Mesenchymal stem cell (in vitro differentiated cells and primary cell): ENCODE measurements around the gene NDUFA13.

ENCODE experiments used
- DNase-seq: peaks from one replicate; pipeline ENCODE4 v3.0.0-alpha.2; 2013
- H2AFZ ChIP-seq: one replicate; pipeline ENCODE4 v1.6.1; 2013; ENCODE audit warnings: low read depth, mild to moderate bottlenecking, control low read depth, inconsistent platforms, low read length, moderate library complexity
- H2AK5ac ChIP-seq: 2 replicates; pipeline ENCODE4 v1.6.1; 2013; ENCODE audit warnings: low read length, moderate library complexity, mild to moderate bottlenecking, inconsistent platforms; ENCODE audit not compliant: severe bottlenecking
- H2BK120ac ChIP-seq: one replicate; pipeline ENCODE4 v1.6.1; 2013; ENCODE audit warnings: low read depth, mild to moderate bottlenecking, inconsistent platforms, low read length, moderate library complexity
- H2BK12ac ChIP-seq, 2 experiments: one replicate each; pipeline ENCODE4 v1.6.1; 2013; ENCODE audit warnings: inconsistent platforms in 2 of 2, low read length in 2 of 2, mild to moderate bottlenecking in 2 of 2, moderate library complexity in 2 of 2, control low read depth in 1 of 2
- H2BK15ac ChIP-seq: one replicate; pipeline ENCODE4 v1.6.1; 2013; ENCODE audit warnings: mild to moderate bottlenecking, low read depth, inconsistent platforms; ENCODE audit not compliant: poor library complexity, severe bottlenecking
- H2BK5ac ChIP-seq: 2 replicates; pipeline ENCODE4 v1.6.1; 2013; ENCODE audit warnings: low read depth, mild to moderate bottlenecking, low read length, control low read depth, inconsistent platforms; ENCODE audit not compliant: poor library complexity, severe bottlenecking
- H3K14ac ChIP-seq, 2 experiments: one replicate each; pipeline ENCODE4 v1.6.1; 2013; ENCODE audit warnings: inconsistent platforms in 2 of 2, low read length in 2 of 2, control low read depth in 1 of 2, mild to moderate bottlenecking in 1 of 2, moderate library complexity in 1 of 2
- H3K18ac ChIP-seq, 2 experiments: one replicate each; pipeline ENCODE4 v1.6.1; 2013; ENCODE audit warnings: inconsistent platforms in 2 of 2, low read length in 2 of 2, control low read depth in 1 of 2, low read depth in 1 of 2, mild to moderate bottlenecking in 1 of 2
- H3K23ac ChIP-seq, 2 experiments: one replicate each; pipeline ENCODE4 v1.6.1; 2013; ENCODE audit warnings: inconsistent platforms in 2 of 2, low read length in 2 of 2, mild to moderate bottlenecking in 2 of 2, moderate library complexity in 2 of 2, control low read depth in 1 of 2
- H3K27ac ChIP-seq: 2 replicates; pipeline ENCODE4 v1.5.1; 2013; ENCODE audit warnings: mild to moderate bottlenecking, moderate library complexity, low read length, control low read depth, inconsistent platforms; ENCODE audit not compliant: poor library complexity, severe bottlenecking
- H3K27me3 ChIP-seq, 2 experiments: 2 replicates each; pipeline versions ENCODE4 v1.6.1 to v1.7.0; 2013; ENCODE audit warnings: low read length in 2 of 2, mild to moderate bottlenecking in 2 of 2, moderate library complexity in 2 of 2, control low read depth in 1 of 2, inconsistent platforms in 1 of 2; ENCODE audit not compliant: control insufficient read depth in 1 of 2, insufficient read depth in 1 of 2
- H3K36me3 ChIP-seq, 2 experiments: 2 replicates each; pipeline versions ENCODE4 v1.6.1 to v1.7.0; 2013; ENCODE audit warnings: low read length in 2 of 2, control low read depth in 1 of 2, inconsistent platforms in 1 of 2, low read depth in 1 of 2, mild to moderate bottlenecking in 1 of 2; ENCODE audit not compliant: insufficient read depth in 2 of 2, control insufficient read depth in 1 of 2
- H3K4ac ChIP-seq, 2 experiments: one replicate each; pipeline ENCODE4 v1.6.1; 2013; ENCODE audit warnings: inconsistent platforms in 2 of 2, low read length in 2 of 2, mild to moderate bottlenecking in 2 of 2, moderate library complexity in 2 of 2, control low read depth in 1 of 2, low read depth in 1 of 2
- H3K4me1 ChIP-seq: 2 replicates; pipeline ENCODE4 v1.6.1; 2013; ENCODE audit warnings: low read depth, low read length, control low read depth; ENCODE audit not compliant: control insufficient read depth, insufficient read depth
- H3K4me2 ChIP-seq: 2 replicates; pipeline ENCODE4 v1.6.1; 2013; ENCODE audit warnings: low read length, mild to moderate bottlenecking, inconsistent platforms; ENCODE audit not compliant: poor library complexity, severe bottlenecking
- H3K4me3 ChIP-seq, 2 experiments: 2 replicates each; pipeline versions ENCODE4 v1.5.1 to v1.7.0; 2013; ENCODE audit warnings: low read length in 2 of 2, mild to moderate bottlenecking in 2 of 2, control low read depth in 1 of 2, low read depth in 1 of 2; ENCODE audit not compliant: insufficient read depth in 1 of 2
- H3K79me1 ChIP-seq: replicated peaks from 2 replicates; pipeline ENCODE4 v1.6.1; 2013; ENCODE audit warnings: mild to moderate bottlenecking, control low read depth, low read length, inconsistent platforms; ENCODE audit not compliant: poor library complexity, severe bottlenecking
- H3K9ac ChIP-seq: 2 replicates; pipeline ENCODE4 v1.7.0; 2013; ENCODE audit warnings: mild to moderate bottlenecking, low read length, moderate library complexity
- H3K9me3 ChIP-seq: 2 replicates; pipeline ENCODE4 v1.7.0; 2013; ENCODE audit warnings: mild to moderate bottlenecking, low read length; ENCODE audit not compliant: control insufficient read depth
- H4K8ac ChIP-seq: one replicate; pipeline ENCODE4 v1.6.1; 2013; ENCODE audit warnings: inconsistent platforms, mild to moderate bottlenecking, low read length, moderate library complexity
- H4K91ac ChIP-seq: one replicate; pipeline ENCODE4 v1.6.1; 2013; ENCODE audit warnings: mild to moderate bottlenecking, low read length, inconsistent platforms
- WGBS: methylation state at CpG from one replicate; pipeline ENCODE4 v1.1.7; 2013; ENCODE audit warnings: mixed read lengths; 5-methylcytosine and 5-hydroxymethylcytosine counted together

Gene NDUFA13

GRCh38 chr19:19507354-19507753, 8.7 kb upstream of the NDUFA13 start:
- Histone ChIP-seq H3K79me1 (peaks cover 25% of the 10 kb centered on the region), H3K36me3 (peaks cover 60 to 64% of the 10 kb centered on the region in 2 experiments), H3K4me2 (no peak overlapping the region), H3K9me3 (no peaks in the 10 kb centered on the region), H2AFZ (no peak overlapping the region), H4K91ac (no peak overlapping the region), H3K4ac (no peak overlapping the region), H3K23ac (no peak overlapping the region), H4K8ac (no peak overlapping the region), H3K27ac (no peak overlapping the region), H2BK15ac (no peak overlapping the region), H3K9ac (no peak overlapping the region), H2BK5ac (no peak overlapping the region), H3K4me1 (no peaks in the 10 kb centered on the region), H2AK5ac (no peak overlapping the region), H3K4me3 (no peak overlapping the region), H2BK120ac (no peak overlapping the region), H3K18ac (no peak overlapping the region), H3K27me3 (no peaks in the 10 kb centered on the region), H3K14ac (no peak overlapping the region), H2BK12ac (no peak overlapping the region)
- 90% methylated on average over 8 of the region's 8 CpGs for WGBS
- DNase-seq, result no peak

GRCh38 chr19:19508217-19508616, 7.8 kb upstream of the NDUFA13 start:
- no peaks in the 10 kb centered on the region for H3K27me3 ChIP-seq
- H3K4me3 ChIP-seq, result no peak overlapping the region
- H2BK5ac ChIP-seq, result no peak overlapping the region
- H3K18ac ChIP-seq, result no peak overlapping the region
- no peak overlapping the region for H4K91ac ChIP-seq
- H3K9ac ChIP-seq, result no peak overlapping the region
- H2BK120ac ChIP-seq, result no peak overlapping the region
- no peak overlapping the region for H3K23ac ChIP-seq
- no peak overlapping the region for H2AFZ ChIP-seq
- H4K8ac ChIP-seq, result no peak overlapping the region
- no peak overlapping the region for H3K14ac ChIP-seq
- no peak overlapping the region for H2BK12ac ChIP-seq
- H2BK15ac ChIP-seq, result peak overlapping the region; percentile 37
- H3K36me3 ChIP-seq, result peaks cover 51 to 56% of the 10 kb centered on the region in 2 experiments
- no peak overlapping the region for H2AK5ac ChIP-seq
- no peak overlapping the region for H3K4ac ChIP-seq
- H3K9me3 ChIP-seq, result no peaks in the 10 kb centered on the region
- WGBS, result 91% methylated on average over 11 of the region's 11 CpGs
- H3K27ac ChIP-seq, result no peak overlapping the region
- no peaks in the 10 kb centered on the region for H3K4me1 ChIP-seq
- no peak overlapping the region for H3K4me2 ChIP-seq
- DNase-seq, result no peak
- peaks cover 21% of the 10 kb centered on the region for H3K79me1 ChIP-seq

GRCh38 chr19:19510432-19510831, 5.6 kb upstream of the NDUFA13 start:
- no peak for DNase-seq
- Histone ChIP-seq H4K8ac (no peak overlapping the region), H2BK120ac (no peak overlapping the region), H3K4ac (no peak overlapping the region), H3K9ac (no peak overlapping the region), H2BK15ac (no peak overlapping the region), H3K4me2 (no peak overlapping the region), H3K23ac (no peak overlapping the region), H3K27ac (no peak overlapping the region), H3K18ac (no peak overlapping the region), H3K36me3 (peaks cover 34 to 45% of the 10 kb centered on the region in 2 experiments), H2AFZ (no peak overlapping the region), H2BK5ac (no peak overlapping the region), H3K4me1 (peaks cover 3% of the 10 kb centered on the region), H3K27me3 (no peaks in the 10 kb centered on the region), H4K91ac (no peak overlapping the region), H2AK5ac (no peak overlapping the region), H3K79me1 (peaks cover 19% of the 10 kb centered on the region), H2BK12ac (no peak overlapping the region), H3K14ac (no peak overlapping the region), H3K4me3 (no peak overlapping the region), H3K9me3 (peaks cover 3% of the 10 kb centered on the region)
- WGBS, result 61% methylated on average over 6 of the region's 6 CpGs

GRCh38 chr19:19513682-19514081, 2.3 kb upstream of the NDUFA13 start:
- H2AK5ac ChIP-seq, result no peak overlapping the region
- H3K4me2 ChIP-seq, result no peak overlapping the region
- no peak overlapping the region for H2BK120ac ChIP-seq
- no peak overlapping the region for H3K18ac ChIP-seq
- H3K79me1 ChIP-seq, result peaks cover 15% of the 10 kb centered on the region
- H3K14ac ChIP-seq, result no peak overlapping the region
- peaks cover 9% of the 10 kb centered on the region for H3K4me1 ChIP-seq
- H3K27ac ChIP-seq, result no peak overlapping the region
- H3K27me3 ChIP-seq, result no peaks in the 10 kb centered on the region
- no peak overlapping the region for H2AFZ ChIP-seq
- H3K36me3 ChIP-seq, result peaks cover 1 to 20% of the 10 kb centered on the region in 2 experiments
- peaks cover 3% of the 10 kb centered on the region for H3K9me3 ChIP-seq
- H2BK15ac ChIP-seq, result no peak overlapping the region
- no peak overlapping the region for H3K4ac ChIP-seq
- no peak overlapping the region for H3K23ac ChIP-seq
- H4K91ac ChIP-seq, result no peak overlapping the region
- no peak overlapping the region for H4K8ac ChIP-seq
- 98% methylated on average over 17 of the region's 17 CpGs for WGBS
- peak overlapping the region in 1 of 2 experiments; percentile 39 for H3K4me3 ChIP-seq
- DNase-seq, result no peak
- H3K9ac ChIP-seq, result peak overlapping the region; percentile 32
- no peak overlapping the region for H2BK5ac ChIP-seq
- H2BK12ac ChIP-seq, result no peak overlapping the region
